Measurements from ENCODE around the gene KSR1.
"Not testable (repeated sequence)": the region's sequence is repeated elsewhere in the genome, so short reads cannot be mapped to it uniquely, and the experiment has no call there.

Gene KSR1

DNA sequence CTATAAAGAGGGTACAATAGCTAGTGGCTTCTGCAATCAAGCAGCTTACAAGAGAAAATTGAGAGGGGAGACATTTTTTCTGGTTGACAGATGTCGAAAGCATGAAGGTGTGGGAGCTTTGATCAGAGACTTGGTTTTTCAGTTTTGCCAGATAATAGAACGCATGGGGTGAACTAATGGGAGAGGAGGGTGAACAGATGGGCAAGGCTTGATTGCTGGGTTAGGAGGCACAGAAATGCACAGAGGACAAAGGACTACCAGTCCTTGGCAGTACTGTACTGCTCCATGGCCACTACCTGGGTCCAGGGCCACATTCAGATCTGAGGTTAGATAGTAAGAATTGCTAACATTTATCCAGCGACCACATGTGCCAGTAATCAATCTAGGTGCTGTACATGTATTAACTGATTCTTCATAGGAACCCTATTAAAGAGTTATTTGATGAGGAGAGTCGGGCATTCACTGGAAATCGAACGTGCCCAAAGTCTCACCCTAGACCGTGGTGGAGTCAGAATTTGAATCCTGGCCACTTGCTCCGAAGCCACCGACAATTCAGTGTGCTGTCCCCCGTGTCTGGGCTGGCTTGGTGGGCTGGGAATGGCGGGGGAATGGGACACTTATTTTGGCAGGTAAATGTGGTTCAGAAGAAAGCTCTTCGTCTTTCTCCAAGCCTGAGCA, 873 bp upstream of the KSR1 start:
- no peak for DNase-seq

DNA sequence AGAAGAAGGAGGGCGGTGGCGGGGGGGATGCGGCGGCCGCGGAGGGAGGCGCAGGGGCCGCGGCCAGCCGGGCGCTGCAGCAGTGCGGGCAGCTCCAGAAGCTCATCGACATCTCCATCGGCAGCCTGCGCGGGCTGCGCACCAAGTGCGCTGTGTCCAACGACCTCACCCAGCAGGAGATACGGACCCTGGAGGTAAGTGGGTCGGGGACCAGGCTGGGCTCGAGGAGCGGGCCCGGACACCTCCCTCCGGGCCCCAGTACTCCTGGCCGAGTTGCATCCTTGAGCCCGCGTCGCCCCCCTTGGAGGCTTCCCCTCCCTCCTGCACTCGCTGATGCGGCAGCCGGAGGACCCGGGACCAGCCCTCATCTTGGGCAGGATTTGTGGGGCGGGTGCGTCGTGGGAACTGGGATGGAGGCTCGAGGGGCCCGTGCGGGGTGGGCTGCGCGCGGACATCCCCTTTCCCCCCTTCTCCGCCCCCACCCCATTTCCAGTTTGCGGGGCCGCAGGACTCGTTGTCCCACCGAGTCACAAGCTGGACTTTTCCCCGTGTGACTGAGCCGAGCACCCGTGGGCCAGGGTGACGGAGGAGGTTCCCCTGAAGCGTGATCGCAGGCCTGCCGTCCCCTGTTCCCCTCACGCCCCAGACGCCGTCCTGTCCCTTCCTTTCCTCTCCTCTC, 572 bp downstream of the KSR1 start:
- no peak for DNase-seq

DNA sequence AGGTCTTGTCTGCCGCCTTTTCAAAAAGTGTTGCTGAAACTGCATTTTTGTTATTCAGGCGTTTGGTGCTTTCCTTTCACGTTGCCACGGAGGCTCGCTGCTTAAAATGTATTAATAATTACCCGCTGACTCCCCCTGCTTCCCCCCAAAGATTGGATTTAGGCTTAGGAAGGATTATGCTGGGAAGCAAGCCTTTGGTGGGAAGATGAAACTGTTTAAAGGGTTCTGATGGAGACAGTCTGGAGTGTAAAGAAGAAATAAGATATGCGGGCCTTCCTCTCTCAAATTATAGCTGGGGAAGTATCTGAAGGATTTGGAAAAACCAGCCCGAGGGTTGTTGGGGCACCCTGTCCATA, 1.1 kb downstream of the KSR1 start:
- no peak for DNase-seq

DNA sequence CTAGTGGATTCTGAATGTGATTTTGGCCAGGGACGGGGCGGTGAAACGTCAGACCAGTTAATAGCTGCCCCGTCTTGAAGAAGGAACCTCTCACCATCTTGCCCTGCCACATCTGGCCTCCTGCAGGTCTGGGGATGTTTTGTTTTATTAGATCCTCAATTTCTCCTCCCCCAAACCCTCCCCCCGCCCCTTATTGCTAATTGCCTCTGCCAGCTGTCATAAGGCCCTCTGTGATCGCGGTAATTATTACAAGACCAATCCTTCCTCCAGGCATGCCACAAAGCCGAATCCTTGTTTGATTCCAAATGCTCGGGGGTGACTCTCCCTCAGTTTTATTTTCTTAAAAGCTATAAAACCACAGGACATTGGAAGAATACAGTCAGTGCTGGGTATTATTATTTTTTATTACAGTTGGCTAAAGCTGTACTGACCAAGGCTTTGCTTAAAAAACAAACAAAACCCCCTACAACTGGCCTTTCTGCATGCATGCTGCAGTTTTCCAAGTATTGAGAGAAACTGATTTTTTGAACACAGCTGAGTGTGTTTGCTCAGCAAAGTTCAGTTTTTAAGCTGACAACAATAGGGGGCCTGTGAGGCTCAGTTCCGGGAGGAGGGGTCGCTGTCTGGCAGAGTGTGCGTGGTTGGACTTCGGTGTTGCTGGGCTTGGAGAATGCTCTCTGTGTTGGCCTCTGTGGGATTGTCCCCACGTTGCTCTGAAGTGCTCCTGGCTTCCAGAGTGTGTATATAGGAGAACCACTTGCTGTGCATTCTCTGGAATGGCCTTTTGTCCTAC, 1.7 kb downstream of the KSR1 start:
- no peak for DNase-seq

DNA sequence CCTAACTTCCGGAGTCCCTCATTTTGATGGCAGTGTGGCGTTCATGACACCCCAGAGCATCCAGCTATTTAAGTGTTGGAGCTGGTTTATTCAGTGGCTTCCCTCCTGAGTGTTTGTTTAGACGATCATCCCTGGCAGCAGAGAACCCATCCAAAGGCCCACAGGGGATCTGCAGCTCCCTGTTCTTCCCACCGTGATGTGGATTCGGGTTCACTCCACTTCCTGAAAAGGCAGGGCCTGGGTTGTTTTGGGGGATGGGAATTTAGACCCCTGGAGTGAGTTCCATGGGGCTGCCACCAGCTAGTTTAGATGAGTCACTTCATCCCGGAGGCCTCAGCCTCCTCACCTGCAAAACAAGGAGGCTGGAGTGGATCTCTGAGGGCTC, 2.3 kb downstream of the KSR1 start:
- no peak for DNase-seq

DNA sequence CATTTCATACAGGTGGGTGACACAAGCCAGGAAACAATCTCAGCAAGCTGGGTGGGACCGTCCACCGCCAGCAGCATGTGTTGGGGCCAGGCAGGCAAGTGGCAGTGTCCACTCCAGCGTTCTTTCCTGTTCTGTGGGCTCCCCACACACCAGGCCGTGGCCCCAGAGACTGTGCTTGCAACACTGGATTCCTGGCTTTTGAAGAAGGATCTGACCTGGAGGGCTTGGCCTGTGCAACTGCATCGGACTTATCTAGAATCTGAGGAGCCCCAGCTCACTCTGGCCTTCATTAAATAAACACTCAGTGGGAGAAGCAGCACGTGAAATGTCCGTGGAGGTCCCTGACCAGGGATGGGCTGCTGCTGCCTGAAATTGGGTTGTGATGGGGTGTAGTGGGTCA, 3.2 kb downstream of the KSR1 start:
- DNase-seq: no peak

DNA sequence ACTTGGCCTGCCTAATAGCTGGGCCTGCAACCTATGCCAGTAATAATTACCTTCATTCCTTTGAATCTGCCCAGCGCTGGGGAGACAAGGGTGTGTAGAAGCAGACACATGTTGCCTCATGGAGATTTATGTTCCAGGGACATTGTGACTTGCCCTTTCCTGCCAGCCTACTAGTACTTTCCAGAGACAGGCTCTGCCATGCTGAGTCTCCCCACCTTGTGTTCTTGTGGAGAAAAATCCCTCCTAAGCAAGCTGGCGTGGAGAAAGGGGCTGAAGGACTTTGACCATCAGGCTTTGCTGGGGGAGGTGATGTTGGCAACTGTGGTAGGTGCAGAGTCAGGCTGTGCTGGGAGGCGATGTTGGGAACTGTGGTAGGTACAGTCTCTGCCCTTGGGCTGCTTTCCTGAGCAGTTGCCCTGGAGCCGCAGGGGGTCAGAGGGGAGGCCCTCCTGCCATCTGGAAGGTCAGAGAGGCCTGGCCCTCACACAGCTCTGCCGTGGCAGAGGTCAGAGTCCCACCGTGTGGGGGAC, 4.0 kb downstream of the KSR1 start:
- DNase-seq: no peak

DNA sequence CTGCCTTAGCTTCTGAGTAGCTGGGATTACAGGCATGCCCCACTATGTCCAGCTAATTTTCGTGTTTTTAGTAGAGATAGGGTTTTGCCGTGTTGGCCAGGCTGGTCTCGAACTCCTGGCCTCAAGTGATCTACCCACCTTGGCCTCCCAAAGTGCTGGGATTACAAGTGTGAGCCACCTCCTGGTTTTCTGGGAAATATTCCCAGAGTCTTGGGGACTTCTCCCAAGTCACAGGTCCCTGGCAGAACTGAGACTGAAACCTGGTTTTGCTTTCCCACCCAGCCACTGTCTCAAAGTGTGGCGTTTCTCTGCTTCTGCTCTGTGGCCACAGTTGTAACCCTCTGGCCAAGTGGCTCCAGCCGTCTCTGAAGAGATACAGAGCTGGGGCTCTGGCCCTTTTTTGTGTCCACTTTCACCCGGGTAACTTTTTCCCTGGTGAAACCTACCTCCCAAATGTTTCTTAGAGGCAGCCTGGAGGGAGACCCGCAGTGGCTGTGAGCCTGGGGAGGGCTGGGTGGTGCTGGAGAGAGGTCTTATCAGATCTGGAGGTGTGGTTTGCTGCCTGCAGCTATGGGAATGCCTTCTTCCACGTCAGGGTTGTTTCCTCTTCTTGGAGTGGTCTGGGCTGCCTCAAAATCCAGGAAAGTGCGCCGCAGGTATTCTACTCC, 5.1 kb downstream of the KSR1 start:
- no peak for DNase-seq

DNA sequence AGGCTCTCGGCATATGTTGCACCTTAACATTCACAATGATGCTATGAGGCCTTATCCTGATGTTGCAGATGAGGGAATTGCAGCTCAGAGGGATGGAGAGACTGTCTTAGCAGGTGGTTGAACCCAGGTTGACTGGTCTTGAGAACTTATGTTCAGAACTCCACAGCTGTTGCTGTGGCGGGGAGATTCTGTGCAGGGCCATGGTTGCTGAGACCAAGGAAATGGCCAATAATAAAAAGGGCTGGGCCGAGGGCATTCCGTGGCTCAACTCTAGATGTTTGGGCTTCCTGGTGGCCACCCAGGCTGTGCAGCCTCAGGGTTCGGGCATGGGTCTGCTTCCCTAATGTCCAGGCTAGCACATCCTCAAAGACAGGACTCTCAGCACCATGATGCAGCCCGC, 5.9 kb downstream of the KSR1 start:
- DNase-seq: no peak

DNA sequence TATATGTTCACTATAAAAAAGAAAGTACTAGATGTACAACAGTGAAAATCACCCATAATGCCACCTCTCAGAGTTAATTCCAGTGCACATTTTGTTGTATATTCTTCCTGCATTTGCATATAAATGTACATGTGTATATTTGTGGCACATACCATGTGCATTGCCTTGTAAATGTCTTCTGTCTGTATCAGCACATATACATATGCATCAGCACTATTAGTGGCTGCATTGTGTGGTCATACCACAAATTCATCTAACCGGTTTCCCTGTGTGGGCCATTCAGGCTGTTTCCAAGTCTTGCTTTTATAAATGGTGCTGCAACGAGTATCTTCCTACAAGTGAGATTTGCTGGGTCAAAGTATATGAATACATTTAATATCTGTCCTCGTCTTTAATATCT, 6.5 kb downstream of the KSR1 start:
- no peak for DNase-seq

DNA sequence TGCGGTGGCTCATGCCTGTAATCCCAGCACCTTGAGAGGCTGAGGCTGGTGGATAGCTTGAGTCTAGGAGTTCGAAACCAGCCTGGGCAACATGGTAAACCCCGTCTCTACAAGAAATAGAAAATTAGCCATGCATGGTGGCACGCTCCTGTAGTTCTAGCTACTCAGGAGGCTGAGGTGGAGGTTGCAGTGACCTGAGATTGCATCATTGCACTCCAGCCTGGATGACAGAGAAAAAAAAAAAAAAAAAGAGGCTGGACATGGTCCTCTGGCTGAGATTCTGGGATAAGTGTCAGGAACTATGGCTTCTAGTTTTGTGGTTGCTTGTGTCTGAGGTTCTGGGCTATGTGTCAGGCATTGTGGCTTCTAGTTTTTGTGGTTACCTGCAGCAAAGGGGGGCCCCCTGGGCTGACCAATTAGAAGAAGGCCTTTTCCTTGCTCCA, 7.0 kb downstream of the KSR1 start:
- no peak for DNase-seq

DNA sequence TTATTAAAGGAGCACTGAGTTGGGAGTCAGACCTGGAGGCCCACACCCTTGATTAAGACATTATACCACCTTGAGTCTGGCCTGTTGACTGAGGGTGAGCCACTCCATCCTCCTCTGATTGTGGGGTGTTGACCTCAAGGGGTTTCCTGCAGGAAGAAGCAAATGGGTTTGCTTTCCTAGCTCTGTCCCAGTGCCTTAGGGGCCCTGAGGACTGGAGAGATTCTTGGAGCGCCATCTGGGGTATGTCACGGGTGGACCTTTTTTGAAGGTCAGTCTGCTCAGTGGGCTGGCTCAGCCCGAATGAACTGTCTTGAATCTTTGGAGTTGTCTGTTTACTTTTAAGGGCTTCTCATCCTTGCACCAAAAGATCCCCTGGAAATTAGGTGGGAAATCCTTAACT, 7.8 kb downstream of the KSR1 start:
- DNase-seq: not testable (repeated sequence)

DNA sequence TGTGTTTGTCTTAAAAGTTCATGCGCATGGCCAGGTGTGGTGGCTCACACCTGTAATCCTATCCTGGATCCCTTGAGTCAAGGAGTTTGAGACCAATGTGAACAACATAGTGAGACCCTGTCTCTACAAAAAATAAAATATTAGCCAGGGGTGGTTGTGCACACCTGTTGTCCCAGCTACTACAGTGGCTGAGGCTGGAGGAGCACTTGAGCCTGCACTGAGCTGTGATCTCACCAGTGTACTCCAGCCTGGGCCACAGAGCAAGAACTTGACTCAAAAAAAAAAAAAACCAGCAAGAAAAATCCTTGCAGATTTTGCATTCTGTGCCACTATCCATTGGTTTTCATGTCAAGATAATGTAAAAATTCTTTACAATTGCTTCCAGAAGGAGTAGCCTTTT, 8.2 kb downstream of the KSR1 start:
- DNase-seq: no peak

DNA sequence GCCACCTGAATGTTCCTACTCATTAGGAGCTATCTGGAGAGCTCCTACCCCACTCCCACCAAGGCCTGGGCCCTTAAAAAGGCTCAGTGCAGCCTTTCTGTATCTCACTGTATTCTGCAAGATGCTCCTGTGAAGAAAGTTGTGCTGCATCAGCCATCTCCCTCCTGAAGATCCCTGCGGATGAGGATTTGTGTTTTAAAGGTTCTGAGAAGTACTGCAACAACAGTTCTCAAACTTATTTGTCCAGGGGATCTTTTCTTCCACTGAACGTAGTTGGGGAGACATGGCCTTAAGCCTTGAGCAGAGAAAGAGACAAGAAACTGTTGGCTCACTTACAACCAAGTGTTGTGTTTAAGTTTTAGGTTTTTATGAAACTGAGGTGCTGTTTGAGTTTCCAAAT, 9.6 kb downstream of the KSR1 start:
- not testable (repeated sequence) for DNase-seq

DNA sequence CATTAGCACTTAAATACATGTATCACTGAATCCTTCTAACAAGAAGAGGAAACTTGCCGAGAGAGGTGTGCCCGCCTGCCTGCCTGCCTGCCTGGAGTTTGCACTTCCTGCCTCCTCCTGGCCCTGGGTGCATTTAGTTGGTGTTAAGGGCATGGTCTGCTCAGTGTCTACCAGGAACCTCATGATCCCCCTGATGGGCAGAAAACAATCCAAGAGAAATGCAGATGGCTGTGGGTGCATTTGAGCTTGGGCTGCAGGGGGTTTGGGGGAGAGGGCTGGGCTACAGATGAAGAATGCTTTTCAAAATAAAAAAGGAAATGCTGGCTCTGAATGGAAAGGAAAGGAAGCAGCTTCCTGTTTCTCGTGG, 10.1 kb downstream of the KSR1 start:
- DNase-seq: peak; percentile 11

DNA sequence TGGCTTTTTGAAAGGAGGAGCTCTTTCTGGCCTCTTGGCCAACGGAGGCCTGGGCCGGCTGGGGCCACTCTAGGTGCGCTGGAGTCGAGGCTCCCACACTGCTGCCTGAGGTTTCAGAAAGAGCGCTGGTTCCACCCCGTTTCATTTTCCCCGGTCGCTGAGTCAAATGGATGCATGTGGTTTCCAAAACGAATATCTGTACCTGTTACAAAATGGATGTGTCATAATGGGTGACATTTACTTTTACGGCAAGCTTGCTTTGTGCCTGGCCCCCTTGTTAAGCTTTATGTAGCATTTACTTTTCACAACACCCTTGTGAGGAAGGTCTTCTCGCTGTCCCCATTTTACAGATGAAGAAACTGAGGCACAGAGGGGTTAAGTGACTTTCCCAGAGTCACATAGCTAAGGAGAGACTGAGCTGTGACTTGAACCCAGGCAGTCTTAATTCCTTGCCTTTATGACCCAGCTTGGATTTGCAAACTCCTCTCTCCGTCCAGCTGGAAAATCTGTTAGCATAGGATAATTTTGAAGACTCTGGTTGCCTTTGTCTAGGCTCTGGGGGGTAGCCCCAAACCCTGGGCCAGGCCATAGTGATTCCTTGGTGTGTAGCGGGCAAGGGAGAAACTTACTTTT, 10.6 kb downstream of the KSR1 start:
- DNase-seq: peak; percentile 65

DNA sequence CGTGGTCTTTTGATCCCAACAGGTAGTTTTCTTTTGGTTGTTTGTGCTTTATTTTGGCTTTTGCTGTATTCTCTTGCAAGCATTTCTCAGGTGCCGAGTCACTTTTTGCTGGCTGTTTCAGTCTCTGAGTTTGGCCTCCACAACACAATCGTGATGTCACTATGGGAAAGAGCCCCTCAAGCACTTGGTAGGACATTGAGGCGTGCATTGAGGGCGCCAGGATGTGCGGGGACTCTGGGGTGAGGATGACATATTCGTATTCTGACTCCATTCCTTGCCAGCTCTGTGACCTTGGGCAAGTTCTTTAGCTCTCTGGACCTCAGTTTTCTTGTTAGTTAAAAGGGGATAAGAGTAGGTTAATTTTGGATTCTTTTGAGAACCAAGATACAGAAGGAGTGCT, 13.0 kb downstream of the KSR1 start:
- DNase-seq: no peak

DNA sequence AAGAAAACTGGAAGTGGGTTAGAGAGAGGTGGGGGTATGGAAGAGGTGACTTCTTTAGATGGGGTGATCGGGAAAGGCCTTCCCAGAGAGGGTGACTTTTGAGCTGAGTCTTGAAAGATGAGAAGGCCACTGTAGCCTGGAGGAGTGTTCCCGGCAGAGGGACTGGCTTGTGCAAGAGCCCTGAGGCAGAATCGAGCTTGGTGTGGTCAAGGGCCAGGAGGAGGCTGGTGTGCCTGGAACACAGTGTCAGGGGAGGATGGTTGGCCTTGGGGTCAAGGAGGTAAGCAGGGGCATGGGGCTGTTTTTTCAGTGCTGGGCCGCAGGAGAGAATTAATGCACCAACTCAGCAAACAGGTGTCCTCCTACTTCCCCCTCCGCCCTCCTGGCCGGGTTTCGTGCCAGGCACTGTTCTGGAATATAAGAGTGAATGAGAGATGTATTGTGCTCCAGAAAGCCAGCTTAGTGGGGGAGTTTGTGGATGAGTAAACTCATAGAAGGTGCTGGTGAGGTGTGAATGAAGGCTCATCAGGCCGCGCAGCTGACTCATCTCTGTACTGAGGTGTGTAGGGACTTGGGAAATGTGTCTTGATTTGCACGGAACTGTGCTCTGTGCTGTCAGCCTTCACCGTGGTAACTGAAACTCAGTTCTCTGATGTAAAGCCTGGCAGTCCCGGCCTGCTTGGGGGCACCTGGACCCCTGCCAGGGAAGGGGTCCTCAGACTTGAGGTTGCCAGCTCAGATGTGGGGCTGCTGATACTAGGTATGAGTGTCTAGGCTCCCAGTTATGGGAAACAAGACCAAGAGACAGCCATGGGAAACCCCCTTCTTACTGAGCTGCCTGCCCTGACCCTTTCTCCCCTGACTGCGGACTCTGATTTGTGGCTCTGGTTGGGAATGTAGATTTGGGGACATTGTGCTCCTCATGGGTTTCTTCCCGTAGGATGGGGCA, 15.3 kb downstream of the KSR1 start:
- DNase-seq: peak; percentile 87

DNA sequence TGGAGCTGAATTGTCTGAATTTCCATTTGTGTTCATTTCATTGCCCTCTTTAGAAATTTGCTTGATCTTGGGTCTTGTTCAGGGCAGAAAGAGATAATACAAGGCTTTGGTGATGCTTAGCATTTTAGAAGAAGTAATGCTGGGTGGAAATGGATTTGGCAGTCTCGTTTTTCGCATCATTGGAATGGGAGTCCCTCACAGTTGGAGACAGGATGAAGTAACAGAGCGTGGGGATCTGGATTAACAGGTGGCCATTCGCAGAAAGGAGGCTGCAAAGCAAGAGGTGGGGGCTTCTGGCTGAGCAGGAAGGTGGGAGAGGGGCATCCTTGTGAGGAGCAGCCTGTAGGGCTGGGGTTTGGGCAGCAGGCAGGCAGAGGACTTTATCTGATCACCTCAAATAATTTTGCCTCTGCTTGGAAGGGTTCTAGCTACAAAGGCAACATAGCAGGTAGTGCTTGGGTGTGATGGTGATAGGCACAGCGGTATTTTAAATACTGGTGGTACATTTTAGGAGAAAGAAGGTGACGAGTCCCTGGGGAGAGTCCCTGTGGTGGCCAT, 17.0 kb downstream of the KSR1 start:
- no peak for DNase-seq

DNA sequence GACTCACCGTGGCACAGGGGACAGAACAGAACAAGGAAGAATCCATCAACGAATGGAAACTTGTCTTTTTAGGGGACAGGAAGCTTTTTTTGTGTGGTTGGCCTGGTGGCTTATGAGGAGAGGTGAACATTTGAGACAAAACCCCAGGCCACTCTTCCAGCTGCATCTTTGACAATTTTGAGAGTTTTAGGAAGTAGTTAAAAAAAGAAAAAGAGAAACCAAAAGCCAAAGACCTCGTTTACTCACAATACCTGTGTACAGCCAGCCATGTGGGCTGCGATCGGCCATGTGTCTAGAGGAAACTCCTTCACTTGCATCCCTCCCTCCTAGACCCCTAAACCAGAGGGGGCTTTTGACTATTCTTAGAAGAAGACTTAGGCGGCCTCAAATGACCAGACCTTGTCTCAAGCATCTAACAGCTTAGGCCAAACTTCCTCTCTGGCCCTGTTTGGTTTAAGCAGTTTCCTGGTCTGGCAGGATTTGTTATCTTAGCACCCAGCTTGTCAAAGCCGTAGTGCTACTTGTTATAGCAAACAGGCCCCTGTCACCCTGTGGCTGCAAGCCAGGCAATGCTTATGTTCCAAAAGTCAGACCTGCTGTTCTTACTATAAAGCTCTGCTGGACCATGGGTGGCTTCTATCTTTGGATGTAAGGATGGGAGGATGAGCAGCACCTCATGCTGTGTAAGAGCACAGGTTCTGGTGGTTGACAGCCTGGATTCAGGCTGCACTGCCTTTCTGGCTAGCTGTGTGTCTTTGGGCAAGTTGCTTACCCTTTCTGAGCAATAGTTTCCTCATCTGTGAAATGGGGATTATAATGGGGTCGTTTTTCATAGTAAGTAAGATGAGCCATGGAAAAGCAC, 17.7 kb downstream of the KSR1 start:
- DNase-seq: peak; percentile 91
